Mucosa of stomach (tissue), 1 donor: ENCODE measurements around the gene LRRC8E.

Experiments
- H3K27me3 ChIP-seq: one replicate; pipeline ENCODE4 v1.7.0; 2013; ENCODE audit warnings: mild to moderate bottlenecking, low read length; ENCODE audit not compliant: control insufficient read depth, insufficient read depth
- H3K36me3 ChIP-seq: one replicate; pipeline ENCODE4 v1.7.0; 2013; ENCODE audit warnings: low read length; ENCODE audit not compliant: control insufficient read depth, insufficient read depth
- H3K4me1 ChIP-seq: one replicate; pipeline ENCODE4 v1.7.0; 2013; ENCODE audit warnings: mild to moderate bottlenecking, low read length; ENCODE audit not compliant: control insufficient read depth, insufficient read depth
- H3K4me3 ChIP-seq: one replicate; pipeline ENCODE4 v1.7.0; 2013; ENCODE audit warnings: low read length
- H3K9ac ChIP-seq: one replicate; pipeline ENCODE4 v1.7.0; 2013; ENCODE audit warnings: mild to moderate bottlenecking, low read length, moderate library complexity
- H3K9me3 ChIP-seq: one replicate; pipeline ENCODE4 v1.7.0; 2013; ENCODE audit warnings: mild to moderate bottlenecking, low read length, moderate library complexity; ENCODE audit not compliant: control insufficient read depth
- donor health status: Pancreatic carcinoma.

Gene LRRC8E

DNA sequence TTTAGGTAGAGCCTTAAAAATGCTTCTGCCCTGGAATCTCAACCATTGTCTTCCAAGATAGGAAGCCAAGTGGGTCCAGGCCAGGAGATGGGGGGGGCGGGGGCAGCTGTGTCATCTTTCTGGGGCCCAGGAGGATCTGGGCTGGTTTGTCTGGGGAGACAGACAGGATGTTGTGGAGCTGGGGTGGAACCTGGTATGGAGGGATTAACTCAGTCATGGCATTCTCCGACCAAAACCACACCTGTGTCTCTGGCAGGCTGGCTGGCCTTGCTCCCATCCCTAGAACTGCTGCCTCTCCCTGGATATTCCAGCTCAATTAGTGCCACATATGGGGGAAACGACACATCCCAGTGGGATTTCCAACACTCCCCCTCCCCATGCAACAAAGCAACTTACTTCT lies 12.6 kb downstream of the LRRC8E start:
- no peaks in the 10 kb centered on the region for H3K36me3 ChIP-seq
- H3K4me1 ChIP-seq = peaks cover 16% of the 10 kb centered on the region
- H3K27me3 ChIP-seq = no peaks in the 10 kb centered on the region
- no peak overlapping the region for H3K4me3 ChIP-seq
- no peaks in the 10 kb centered on the region for H3K9me3 ChIP-seq
- H3K9ac ChIP-seq = no peak overlapping the region

DNA sequence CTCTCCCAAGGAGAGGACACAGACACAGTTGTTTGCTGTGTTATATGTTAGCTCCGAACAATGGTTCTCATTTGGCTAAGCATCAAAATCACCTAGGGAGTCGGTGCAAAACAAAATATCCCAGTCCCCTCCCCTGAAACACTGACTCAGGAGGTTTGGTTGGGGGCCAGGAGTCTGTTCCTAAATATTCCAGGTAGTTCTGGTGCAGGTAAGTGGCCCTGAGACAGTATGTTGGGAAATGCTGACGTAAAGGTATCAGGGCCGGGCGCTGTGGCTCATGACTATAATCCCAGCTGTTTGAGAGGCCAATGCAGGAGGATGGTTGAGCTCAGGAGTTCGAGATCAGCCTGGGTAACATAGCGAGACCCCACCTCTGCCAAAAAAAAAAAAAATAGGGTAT lies 13.0 kb downstream of the LRRC8E start:
- H3K27me3 ChIP-seq = no peaks in the 10 kb centered on the region
- H3K36me3 ChIP-seq = no peaks in the 10 kb centered on the region
- no peak overlapping the region for H3K9ac ChIP-seq
- H3K4me1 ChIP-seq = peaks cover 16% of the 10 kb centered on the region
- no peak overlapping the region for H3K4me3 ChIP-seq
- no peaks in the 10 kb centered on the region for H3K9me3 ChIP-seq

DNA sequence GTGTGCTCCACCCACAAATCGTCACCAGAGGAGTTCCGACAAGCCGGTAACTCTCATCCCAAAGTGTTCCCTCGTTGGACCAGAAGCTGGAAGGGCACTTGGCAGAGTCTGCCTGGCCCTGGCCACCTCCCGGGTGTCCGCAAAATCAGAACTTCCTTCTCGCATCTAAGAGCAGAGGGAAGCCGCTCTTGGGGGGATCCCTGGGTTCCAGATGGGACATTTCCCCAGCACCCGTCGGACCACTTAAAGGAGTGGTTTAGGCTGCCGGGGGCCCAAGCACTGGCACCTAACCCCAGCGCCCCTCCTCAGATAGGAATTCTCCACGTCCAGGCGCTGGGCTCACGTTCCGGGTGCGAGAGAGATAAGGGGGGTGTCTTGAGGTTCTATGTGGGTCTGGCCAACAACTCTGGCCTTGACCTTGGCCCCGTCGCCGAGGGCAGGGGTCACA lies 14.5 kb downstream of the LRRC8E start:
- H3K9ac ChIP-seq = peak overlapping the region; percentile 76
- H3K36me3 ChIP-seq = no peaks in the 10 kb centered on the region
- peak overlapping the region; percentile 66 for H3K4me3 ChIP-seq
- no peaks in the 10 kb centered on the region for H3K27me3 ChIP-seq
- no peaks in the 10 kb centered on the region for H3K9me3 ChIP-seq
- H3K4me1 ChIP-seq = peaks cover 16% of the 10 kb centered on the region

DNA sequence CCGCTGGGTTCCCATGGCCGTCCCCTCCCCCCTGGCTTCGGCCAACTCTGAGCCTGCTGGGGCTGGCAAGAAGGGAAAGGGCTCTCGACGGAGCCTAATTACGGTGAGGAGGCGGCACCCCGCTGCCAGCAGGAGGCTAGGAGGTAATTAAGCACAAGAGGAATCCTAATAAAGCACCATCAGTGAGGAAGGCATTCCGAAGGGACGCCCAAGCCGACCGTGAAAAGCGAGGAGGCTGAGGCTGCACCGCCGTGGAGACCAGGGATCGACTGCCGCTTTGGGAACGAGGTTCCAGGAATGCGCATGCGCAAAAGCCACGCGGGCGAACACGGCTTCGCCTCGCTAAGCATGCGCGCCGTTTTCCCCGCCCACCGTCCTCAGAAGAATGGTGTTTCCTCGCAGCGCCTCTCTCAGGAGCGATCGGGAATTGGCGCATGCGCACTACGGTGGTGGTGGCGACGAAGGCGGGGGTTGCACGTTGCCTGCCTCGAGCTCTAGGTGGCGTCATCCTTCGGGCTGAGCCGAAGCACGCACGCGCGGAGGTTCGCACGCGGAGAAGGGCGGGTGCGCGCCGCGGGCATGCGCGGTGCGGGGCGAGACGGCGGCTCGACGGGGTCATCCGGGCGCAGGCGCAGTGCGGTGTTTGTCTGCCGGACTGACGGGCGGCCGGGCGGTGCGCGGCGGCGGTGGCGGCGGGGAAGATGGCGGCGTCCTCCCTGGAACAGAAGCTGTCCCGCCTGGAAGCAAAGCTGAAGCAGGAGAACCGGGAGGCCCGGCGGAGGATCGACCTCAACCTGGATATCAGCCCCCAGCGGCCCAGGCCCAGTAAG lies 15.1 kb downstream of the LRRC8E start, which contains the start of gene MAP2K7:
Gene MAP2K7 (plus strand): TSS at position 634 of the 830 bp plus-strand sequence. CDS start 68 bp downstream, at position 702.
- Histone ChIP-seq H3K36me3 (no peaks in the 10 kb centered on the region), H3K9me3 (no peaks in the 10 kb centered on the region), H3K4me1 (peaks cover 16% of the 10 kb centered on the region), H3K9ac (peak within 1 kb of the TSS; percentile 86), H3K4me3 (peak within 1 kb of the TSS; percentile 72), H3K27me3 (no peaks in the 10 kb centered on the region)

DNA sequence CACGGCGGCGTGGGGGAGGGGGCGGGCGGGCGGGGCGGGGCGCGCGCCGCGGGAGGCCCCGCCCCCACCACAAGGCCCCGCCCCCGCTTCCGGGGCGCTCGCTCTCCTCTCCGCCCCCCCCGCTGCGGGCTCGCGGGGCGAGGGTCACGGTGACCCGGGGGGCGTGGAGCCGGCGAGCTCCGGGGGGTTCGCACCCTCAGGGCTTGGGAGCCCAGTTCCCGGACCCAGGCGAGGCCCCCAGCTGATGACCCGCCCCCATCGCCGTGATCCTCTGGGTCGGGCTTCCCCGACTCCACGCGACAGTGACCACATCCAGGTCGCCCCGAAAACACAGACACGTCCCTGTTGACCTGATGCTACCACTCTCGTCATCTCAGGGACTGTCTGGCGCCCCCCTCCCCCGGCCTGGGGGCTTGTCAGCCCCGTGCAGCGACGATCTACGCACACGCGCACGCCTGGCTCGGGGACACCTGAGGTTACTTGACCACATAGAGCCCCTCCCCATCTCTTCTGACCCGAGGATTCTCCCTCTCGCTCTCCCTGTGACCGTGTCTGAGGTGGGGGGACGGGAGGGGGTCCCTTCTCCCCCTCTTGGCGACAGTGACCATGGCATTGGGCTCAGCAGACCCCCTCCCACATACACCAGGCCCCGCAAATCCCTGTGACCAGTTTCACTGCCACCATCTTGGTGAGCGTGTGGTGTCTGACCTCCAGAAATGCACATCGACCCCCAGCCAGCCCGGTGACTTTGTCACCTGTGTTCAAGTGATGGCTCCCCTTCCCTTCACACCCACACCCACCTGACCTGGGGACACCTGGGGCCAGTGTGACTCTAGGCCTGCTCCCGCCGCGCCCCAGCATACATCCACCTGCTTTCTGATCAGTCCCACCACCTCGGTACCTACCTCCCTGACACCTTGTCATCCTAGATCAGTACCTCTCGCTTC lies 16.0 kb downstream of the LRRC8E start:
- Histone ChIP-seq H3K9me3 (no peaks in the 10 kb centered on the region), H3K27me3 (no peaks in the 10 kb centered on the region), H3K36me3 (no peaks in the 10 kb centered on the region), H3K9ac (peak overlapping the region; percentile 86), H3K4me3 (peak overlapping the region; percentile 72), H3K4me1 (peaks cover 16% of the 10 kb centered on the region)

DNA sequence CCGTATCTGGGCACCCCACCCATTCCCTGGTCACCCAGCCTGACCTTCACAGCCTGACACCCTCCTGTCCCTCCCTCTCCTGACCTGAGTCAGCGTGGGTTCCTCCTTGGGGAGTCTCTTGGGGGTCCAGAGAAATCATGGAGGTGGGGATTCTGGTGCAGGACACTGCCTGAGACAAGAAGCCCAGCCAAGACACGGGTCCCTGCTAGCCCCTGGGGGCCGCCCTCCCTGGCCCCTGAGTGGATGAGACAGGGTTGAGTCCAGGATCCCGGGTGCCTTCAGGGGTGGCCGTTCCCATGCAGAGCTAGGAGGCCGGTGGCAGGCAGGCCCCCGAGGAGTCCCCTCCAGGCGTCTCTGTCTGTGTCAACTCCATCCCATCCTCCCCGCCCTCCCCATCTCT lies 17.0 kb downstream of the LRRC8E start:
- Histone ChIP-seq H3K9ac (peak overlapping the region; percentile 86), H3K4me1 (peaks cover 16% of the 10 kb centered on the region), H3K9me3 (no peaks in the 10 kb centered on the region), H3K4me3 (peak overlapping the region; percentile 72), H3K36me3 (no peaks in the 10 kb centered on the region), H3K27me3 (no peaks in the 10 kb centered on the region)

DNA sequence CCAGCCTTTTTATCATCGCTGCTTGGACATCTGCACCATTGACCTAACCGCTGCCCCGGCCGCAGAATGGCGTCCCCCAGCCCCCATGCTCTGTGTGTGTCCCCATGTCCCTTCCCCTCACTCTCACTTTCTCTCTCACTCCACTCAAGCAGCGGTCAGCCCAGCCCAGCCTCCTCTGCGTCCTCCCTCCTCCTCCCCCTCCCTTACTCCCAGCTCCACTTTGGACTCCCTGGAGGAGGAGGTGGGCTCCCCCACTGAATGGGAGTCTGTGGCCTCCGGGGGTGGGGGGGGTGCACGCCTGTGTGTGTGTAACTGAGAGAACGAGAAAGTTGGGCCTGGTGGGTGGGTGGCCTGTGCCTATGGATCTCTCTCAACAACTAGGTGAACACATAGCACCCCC lies 17.5 kb downstream of the LRRC8E start:
- Histone ChIP-seq H3K27me3 (no peaks in the 10 kb centered on the region), H3K4me1 (peaks cover 16% of the 10 kb centered on the region), H3K9me3 (no peaks in the 10 kb centered on the region), H3K36me3 (no peaks in the 10 kb centered on the region), H3K4me3 (no peak overlapping the region), H3K9ac (no peak overlapping the region)

DNA sequence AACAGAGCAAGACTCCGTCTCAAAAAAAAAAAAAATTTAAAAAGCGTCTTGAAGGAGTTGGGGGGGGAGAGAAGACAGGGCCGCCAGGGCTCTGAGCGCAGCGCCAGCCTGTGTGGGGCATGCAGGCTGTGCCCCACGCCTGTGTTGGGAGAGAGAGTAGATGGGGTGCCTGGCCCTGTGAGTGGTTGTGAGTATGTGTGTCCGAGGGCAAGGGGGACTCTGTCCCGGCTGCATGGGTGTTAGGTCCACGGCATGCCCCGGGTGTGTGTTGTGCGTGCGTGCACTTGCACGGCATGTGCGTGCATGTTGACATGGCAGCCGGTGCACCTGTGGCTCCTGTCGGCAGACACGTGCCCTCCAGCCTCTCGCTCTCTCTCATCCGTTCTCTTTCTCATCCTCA lies 18.8 kb downstream of the LRRC8E start:
- H3K36me3 ChIP-seq = no peaks in the 10 kb centered on the region
- no peaks in the 10 kb centered on the region for H3K9me3 ChIP-seq
- H3K9ac ChIP-seq = no peak overlapping the region
- H3K27me3 ChIP-seq = no peaks in the 10 kb centered on the region
- peaks cover 16% of the 10 kb centered on the region for H3K4me1 ChIP-seq
- H3K4me3 ChIP-seq = no peak overlapping the region

DNA sequence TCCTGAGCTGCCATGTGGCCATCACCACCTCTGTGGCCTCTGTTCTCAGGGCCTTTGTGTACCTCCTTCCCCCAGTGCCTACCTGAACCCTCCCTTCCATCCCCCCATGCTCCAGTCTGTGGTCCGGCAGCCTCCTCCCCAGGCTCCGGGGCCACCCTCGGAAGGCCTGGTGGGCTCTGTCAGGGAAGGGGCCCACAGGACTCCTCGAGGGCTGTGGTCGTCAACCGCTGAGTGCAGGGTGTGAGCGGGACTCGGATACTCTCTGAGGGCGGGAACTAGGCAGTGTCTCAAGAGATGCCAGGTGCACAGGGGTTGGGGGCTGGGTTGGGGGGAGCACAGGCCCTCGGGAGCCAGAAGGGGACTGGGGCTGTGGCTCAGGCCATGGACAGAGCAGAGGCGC lies 19.2 kb downstream of the LRRC8E start:
- no peak overlapping the region for H3K4me3 ChIP-seq
- H3K9ac ChIP-seq = no peak overlapping the region
- no peaks in the 10 kb centered on the region for H3K36me3 ChIP-seq
- H3K9me3 ChIP-seq = no peaks in the 10 kb centered on the region
- peaks cover 16% of the 10 kb centered on the region for H3K4me1 ChIP-seq
- H3K27me3 ChIP-seq = no peaks in the 10 kb centered on the region

DNA sequence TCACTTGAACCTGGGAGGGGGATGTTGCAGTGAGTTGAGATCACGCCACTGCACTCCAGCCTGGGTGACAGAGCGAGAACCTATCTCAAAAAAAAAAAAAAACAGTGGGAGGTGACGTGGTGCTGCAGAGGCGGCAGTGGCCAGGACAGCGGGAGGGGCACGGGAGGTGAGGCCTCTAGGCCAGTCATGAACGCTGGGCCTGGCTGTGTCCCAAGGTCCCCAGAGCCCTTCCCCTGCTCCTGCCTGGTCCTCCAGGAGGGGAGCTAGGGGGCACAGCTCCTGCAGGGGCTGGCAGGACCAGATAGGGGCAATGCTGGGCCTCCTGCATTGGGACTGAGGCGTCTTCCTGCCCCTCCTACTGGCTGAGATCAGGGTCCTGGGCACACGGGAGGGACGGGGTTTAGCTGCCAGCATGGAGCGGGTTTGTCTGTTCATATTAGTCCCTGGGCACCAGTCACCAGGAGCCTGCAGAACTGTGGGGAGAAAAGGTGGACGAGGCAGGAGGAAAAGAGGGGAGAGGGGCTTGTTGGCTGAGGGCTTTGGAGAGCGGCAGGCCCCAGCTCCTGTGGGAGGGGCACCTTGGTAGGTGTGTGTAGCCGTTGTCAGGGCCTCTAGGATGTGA lies 19.9 kb downstream of the LRRC8E start:
- Histone ChIP-seq H3K4me3 (no peak overlapping the region), H3K36me3 (no peaks in the 10 kb centered on the region), H3K27me3 (no peaks in the 10 kb centered on the region), H3K4me1 (peaks cover 11% of the 10 kb centered on the region), H3K9me3 (no peaks in the 10 kb centered on the region), H3K9ac (no peak overlapping the region)

DNA sequence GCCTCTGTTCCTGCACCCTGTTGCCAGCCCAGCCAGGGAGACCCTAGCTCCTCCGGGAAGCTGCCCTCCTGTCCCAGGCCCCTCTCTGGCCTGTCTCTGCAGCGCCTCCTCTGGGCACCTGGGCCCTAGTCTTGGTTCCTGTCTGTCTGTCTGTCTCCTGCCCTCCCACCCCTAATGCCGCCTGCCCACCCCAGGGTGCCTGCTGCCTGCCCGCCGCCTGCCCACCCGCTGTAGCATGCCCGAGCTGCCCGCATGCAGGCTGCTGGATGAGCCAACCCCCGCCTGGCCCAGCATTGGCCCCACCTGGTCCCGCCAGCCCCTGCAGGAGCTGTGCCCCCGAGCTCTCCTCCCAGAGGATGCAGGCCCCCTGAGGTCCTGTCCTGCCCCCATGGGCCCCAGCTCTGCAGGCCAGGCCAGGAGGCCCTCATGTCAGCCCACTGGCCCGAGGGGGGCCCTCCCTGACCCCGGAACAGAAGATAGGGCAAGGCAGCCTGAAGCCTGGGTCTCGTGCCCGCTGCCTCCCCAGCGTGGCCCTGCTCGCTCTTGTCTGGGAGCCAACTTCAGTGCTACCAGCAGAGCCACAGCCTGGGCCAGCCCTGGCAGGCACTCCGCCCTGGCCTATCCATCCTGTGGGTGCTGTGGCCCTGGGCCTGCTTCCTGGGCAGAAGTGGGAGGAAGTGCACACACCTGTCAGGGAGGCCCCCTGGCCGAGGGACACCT lies 20.6 kb downstream of the LRRC8E start:
- Histone ChIP-seq H3K4me1 (peaks cover 11% of the 10 kb centered on the region), H3K36me3 (no peaks in the 10 kb centered on the region), H3K4me3 (no peak overlapping the region), H3K9me3 (no peaks in the 10 kb centered on the region), H3K9ac (no peak overlapping the region), H3K27me3 (peaks cover 3% of the 10 kb centered on the region)
